Liver (tissue), 9 donors: ENCODE measurements around the gene ARHGEF4. TPM values are rescaled to one million over a fixed set of nuclear protein-coding genes. Genes with fewer than 3 reads are reported as not detected.

ENCODE experiments used
- DNase-seq: peaks from one replicate; pipeline ENCODE4 v3.0.0-alpha.2; 2017; ENCODE audit warnings: low spot score
- H3K27ac ChIP-seq, 2 donors: one replicate each; pipeline ENCODE4 v1.7.0; 2013; ENCODE audit warnings: inconsistent platforms in 2 of 2, low read length in 2 of 2, control low read depth in 1 of 2, low read depth in 1 of 2, mild to moderate bottlenecking in 1 of 2
- H3K27me3 ChIP-seq, 4 donors: one replicate each; pipeline versions ENCODE4 v1.6.1 to v1.7.0; 2013; ENCODE audit warnings: low read length in 3 of 4, inconsistent platforms in 1 of 4, mild to moderate bottlenecking in 1 of 4, moderate library complexity in 1 of 4; ENCODE audit not compliant: control insufficient read depth in 4 of 4, insufficient read depth in 4 of 4
- H3K36me3 ChIP-seq, 4 donors: one replicate each; pipeline versions ENCODE4 v1.6.1 to v1.7.0; 2013; ENCODE audit warnings: low read length in 3 of 4, mild to moderate bottlenecking in 3 of 4, low read depth in 1 of 4, moderate library complexity in 1 of 4; ENCODE audit not compliant: control insufficient read depth in 4 of 4, insufficient read depth in 3 of 4
- H3K4me1 ChIP-seq, 4 donors: one replicate each; pipeline versions ENCODE4 v1.6.1 to v1.7.0; 2013; ENCODE audit warnings: low read length in 3 of 4, mild to moderate bottlenecking in 3 of 4, moderate library complexity in 1 of 4; ENCODE audit not compliant: control insufficient read depth in 4 of 4, insufficient read depth in 4 of 4
- H3K4me3 ChIP-seq, 3 donors: one replicate each; pipeline versions ENCODE4 v1.6.1 to v1.7.0; 2013; ENCODE audit warnings: low read length in 3 of 3, control low read depth in 1 of 3, low read depth in 1 of 3, mild to moderate bottlenecking in 1 of 3
- H3K9ac ChIP-seq, 2 donors: one replicate each; pipeline ENCODE4 v1.7.0; 2013; ENCODE audit warnings: low read length in 2 of 2, mild to moderate bottlenecking in 2 of 2, moderate library complexity in 2 of 2, control low read depth in 1 of 2, low read depth in 1 of 2
- H3K9me3 ChIP-seq, 4 donors: one replicate each; pipeline versions ENCODE4 v1.6.1 to v1.7.0; 2013; ENCODE audit warnings: low read length in 3 of 4; ENCODE audit not compliant: control insufficient read depth in 4 of 4
- ATF3 ChIP-seq: IDR thresholded peaks from 2 replicates; pipeline ENCODE4 v1.6.1; 2016; ENCODE audit warnings: antibody characterized with exemption
- EGR1 ChIP-seq, 2 donors: IDR thresholded peaks; 2 replicates each; pipeline ENCODE4 v1.6.1; 2016 to 2018; ENCODE audit warnings: antibody characterized with exemption in 2 of 2, low read depth in 2 of 2
- FOXA1 ChIP-seq: IDR thresholded peaks from 2 replicates; pipeline ENCODE4 v1.6.1; 2016; ENCODE audit warnings: antibody characterized with exemption
- FOXA2 ChIP-seq: IDR thresholded peaks from 2 replicates; pipeline ENCODE4 v1.6.1; 2016; ENCODE audit warnings: antibody characterized with exemption
- GABPA ChIP-seq, 2 donors: IDR thresholded peaks in 1 of 2; conservative IDR thresholded peaks in 1 of 2; 2 replicates each; pipeline ENCODE4 v1.6.1; 2016; ENCODE audit warnings: antibody characterized with exemption in 2 of 2, mild to moderate bottlenecking in 1 of 2, moderate library complexity in 1 of 2
- HNF4A ChIP-seq, 2 donors: conservative IDR thresholded peaks; 2 replicates each; pipeline ENCODE4 v1.6.1; 2016; ENCODE audit warnings: antibody characterized with exemption in 2 of 2, mild to moderate bottlenecking in 2 of 2
- HNF4G ChIP-seq: IDR thresholded peaks from 2 replicates; pipeline ENCODE4 v1.6.1; 2016; ENCODE audit warnings: antibody characterized with exemption
- JUND ChIP-seq, 2 donors: IDR thresholded peaks; 2 replicates each; pipeline ENCODE4 v1.6.1; 2016; ENCODE audit warnings: antibody characterized with exemption in 2 of 2
- NR2F2 ChIP-seq: IDR thresholded peaks from 2 replicates; pipeline ENCODE4 v1.6.1; 2016; ENCODE audit warnings: antibody characterized with exemption
- RAD21 ChIP-seq, 2 donors: IDR thresholded peaks; 2 replicates each; pipeline ENCODE4 v1.6.1; 2016; ENCODE audit warnings: antibody characterized with exemption in 2 of 2, mild to moderate bottlenecking in 2 of 2
- REST ChIP-seq: IDR thresholded peaks from 2 replicates; pipeline ENCODE4 v1.6.1; 2016; ENCODE audit warnings: antibody characterized with exemption, mild to moderate bottlenecking
- RXRA ChIP-seq, 2 donors: IDR thresholded peaks; 2 replicates each; pipeline ENCODE4 v1.6.1; 2017 to 2018; ENCODE audit warnings: antibody characterized with exemption in 2 of 2, mild to moderate bottlenecking in 1 of 2
- SP1 ChIP-seq: IDR thresholded peaks from 2 replicates; pipeline ENCODE4 v1.6.1; 2018; ENCODE audit warnings: antibody characterized with exemption, mild to moderate bottlenecking
- TAF1 ChIP-seq: conservative IDR thresholded peaks from 2 replicates; pipeline ENCODE4 v1.6.1; 2016; ENCODE audit warnings: antibody characterized with exemption, mild to moderate bottlenecking
- YY1 ChIP-seq: IDR thresholded peaks from 2 replicates; pipeline ENCODE4 v1.6.1; 2016; ENCODE audit warnings: antibody characterized with exemption, mild to moderate bottlenecking
- WGBS: extraction: QIAGEN DNeasy Blood & Tissue Kit; methylation state at CpG from one replicate; pipeline ENCODE4 v1.1.7; 2013; 5-methylcytosine and 5-hydroxymethylcytosine counted together
- polyA plus RNA-seq, 2 donors: library from polyadenylated mRNA; stranded (reverse) in 1 of 2; unstranded in 1 of 2; fragments of 200-250 nt in 1 of 2; fragments of >200 nt in 1 of 2; fragmentation: Nextera tagmentation in 1 of 2; extraction: Ambion mirVana in 1 of 2; gene quantifications; one replicate each; pipeline versions ENCODE4 v1.2.1 to v1.2.3, GENCODE V29; 2013 to 2015
- total RNA-seq, 2 donors: library from RNA; depleted of rRNA; stranded (reverse); fragments of >200 nt; gene quantifications; one replicate each; pipeline ENCODE4 v1.2.3, GENCODE V29; 2014
- TF ChIP-seq, protein P1 (sequence below): fragments of 150-350 bp; IDR thresholded peaks from 2 replicates; pipeline ENCODE4 v1.5.1; 2017; ENCODE audit warnings: improper control_type of control experiment, low read depth, low read length; ENCODE audit not compliant: missing input control
- TF ChIP-seq, protein P2 (sequence below): IDR thresholded peaks from 2 replicates; pipeline ENCODE4 v1.6.1; 2016; ENCODE audit warnings: antibody characterized with exemption
- TF ChIP-seq, protein P3 (sequence below): IDR thresholded peaks from 2 replicates; pipeline ENCODE4 v1.6.1; 2016; ENCODE audit warnings: antibody characterized with exemption
- donor health status: healthy.
- donor health status: healthy.
- donor health status: healthy.
- donor health status: healthy.
- donor health status: healthy.

ARHGEF4 gene
- total and polyA plus RNA-seq, 4 donors = 0.08 TPM; not detected in 2

DNA sequence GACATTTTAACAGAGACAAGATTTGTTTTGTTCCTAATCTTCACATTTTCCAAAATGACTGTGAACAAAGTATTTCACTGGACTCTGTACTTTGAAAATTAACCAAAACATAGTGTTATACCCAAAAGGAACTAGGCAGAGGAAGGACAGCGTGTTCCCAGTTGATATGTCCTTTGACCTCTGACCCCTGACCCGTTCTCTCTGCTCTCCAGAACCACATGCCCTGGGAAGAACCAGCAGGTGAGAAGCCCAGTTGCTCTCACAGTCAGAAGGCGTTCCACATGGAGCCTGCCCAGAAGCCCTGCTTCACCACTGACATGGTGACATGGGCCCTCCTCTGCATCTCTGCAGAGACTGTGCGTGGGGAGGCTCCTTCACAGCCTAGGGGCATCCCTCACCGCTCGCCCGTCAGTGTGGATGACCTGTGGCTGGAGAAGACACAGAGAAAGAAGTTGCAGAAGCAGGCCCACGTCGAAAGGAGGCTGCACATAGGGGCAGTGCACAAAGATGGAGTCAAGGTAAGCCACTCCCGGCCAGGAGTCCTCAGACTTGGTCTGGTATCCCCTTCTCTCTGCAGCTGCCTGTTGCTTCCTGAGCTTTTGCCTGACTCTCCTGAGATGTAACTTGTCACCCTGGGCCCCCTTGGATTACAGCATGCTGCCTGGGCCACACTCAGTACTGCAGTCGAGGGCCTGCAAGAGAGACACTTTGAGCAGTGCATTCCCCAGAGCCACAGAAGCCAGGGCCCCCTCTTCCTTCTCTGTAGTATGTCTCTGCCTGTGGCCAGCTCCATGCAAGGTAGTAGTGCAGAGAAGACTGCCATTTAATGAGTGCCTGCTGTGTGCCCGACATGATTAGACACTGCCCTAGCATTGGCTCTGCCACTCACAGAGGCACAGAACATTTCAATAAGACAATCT is 94.3 kb downstream of the ARHGEF4 start:
- Histone ChIP-seq H3K4me1 (no peaks in the 10 kb centered on the region), H3K36me3 (no peaks in the 10 kb centered on the region), H3K27me3 (no peaks in the 10 kb centered on the region), H3K4me3 (no peak overlapping the region), H3K9ac (no peak overlapping the region), H3K27ac (no peak overlapping the region), H3K9me3 (peaks cover 0 to 7% (median 0%) of the 10 kb centered on the region in 4 donors)
- 81% methylated on average over 12 of the region's 12 CpGs for WGBS
- no peak for TF ChIP-seq GABPA (IDR thresholded peaks at IDR 0.05 in 1 of 2, conservative IDR thresholded peaks at IDR 0.05 in 1 of 2)
- no peak for TF ChIP-seq YY1
- no peak for TF ChIP-seq TAF1
- no peak for TF ChIP-seq ATF3
- no peak for TF ChIP-seq HNF4G
- TF ChIP-seq, protein P1, sequence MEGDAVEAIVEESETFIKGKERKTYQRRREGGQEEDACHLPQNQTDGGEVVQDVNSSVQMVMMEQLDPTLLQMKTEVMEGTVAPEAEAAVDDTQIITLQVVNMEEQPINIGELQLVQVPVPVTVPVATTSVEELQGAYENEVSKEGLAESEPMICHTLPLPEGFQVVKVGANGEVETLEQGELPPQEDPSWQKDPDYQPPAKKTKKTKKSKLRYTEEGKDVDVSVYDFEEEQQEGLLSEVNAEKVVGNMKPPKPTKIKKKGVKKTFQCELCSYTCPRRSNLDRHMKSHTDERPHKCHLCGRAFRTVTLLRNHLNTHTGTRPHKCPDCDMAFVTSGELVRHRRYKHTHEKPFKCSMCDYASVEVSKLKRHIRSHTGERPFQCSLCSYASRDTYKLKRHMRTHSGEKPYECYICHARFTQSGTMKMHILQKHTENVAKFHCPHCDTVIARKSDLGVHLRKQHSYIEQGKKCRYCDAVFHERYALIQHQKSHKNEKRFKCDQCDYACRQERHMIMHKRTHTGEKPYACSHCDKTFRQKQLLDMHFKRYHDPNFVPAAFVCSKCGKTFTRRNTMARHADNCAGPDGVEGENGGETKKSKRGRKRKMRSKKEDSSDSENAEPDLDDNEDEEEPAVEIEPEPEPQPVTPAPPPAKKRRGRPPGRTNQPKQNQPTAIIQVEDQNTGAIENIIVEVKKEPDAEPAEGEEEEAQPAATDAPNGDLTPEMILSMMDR = no peak
- no peak for TF ChIP-seq FOXA2
- TF ChIP-seq, protein P2, sequence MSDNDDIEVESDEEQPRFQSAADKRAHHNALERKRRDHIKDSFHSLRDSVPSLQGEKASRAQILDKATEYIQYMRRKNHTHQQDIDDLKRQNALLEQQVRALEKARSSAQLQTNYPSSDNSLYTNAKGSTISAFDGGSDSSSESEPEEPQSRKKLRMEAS = no peak
- no peak for TF ChIP-seq EGR1 (IDR thresholded peaks at IDR 0.05; ENCODE audit: low read depth in 2 of 2)
- no peak for TF ChIP-seq SP1
- TF ChIP-seq FOXA1 = no peak
- TF ChIP-seq HNF4A (conservative IDR thresholded peaks at IDR 0.05) = no peak
- TF ChIP-seq JUND (IDR thresholded peaks at IDR 0.05) = no peak
- TF ChIP-seq RXRA (IDR thresholded peaks at IDR 0.05) = no peak
- TF ChIP-seq NR2F2 = no peak
- no peak for DNase-seq

DNA sequence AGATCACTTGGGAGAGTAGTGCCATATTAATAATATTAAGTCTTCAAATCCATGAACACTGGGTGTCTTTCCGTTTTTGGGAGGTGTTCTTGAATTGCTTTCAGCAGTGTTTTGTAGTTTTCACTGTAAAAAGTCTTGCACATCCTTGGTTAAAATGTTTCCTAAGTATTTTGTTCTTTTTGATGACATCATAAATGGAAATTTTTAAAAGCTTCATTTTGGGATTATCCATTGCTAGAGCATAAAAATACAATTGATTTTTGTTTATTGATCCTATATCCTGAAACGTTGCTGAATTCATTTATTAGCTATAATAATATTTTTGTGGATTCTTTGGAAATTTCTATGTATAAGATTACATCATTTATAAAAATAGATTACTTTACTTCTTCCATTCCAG is 96.8 kb downstream of the ARHGEF4 start:
- DNase-seq = no peak
- H3K4me3 ChIP-seq = no peak overlapping the region

More for the DNA sequence above, 96.8 kb downstream of the ARHGEF4 start:
- Histone ChIP-seq H3K4me1 (no peaks in the 10 kb centered on the region), H3K27me3 (no peaks in the 10 kb centered on the region), H3K27ac (no peak overlapping the region), H3K9me3 (peaks cover 0 to 4% (median 2%) of the 10 kb centered on the region in 4 donors), H3K36me3 (no peaks in the 10 kb centered on the region), H3K9ac (no peak overlapping the region)
- TF ChIP-seq EGR1 (IDR thresholded peaks at IDR 0.05; ENCODE audit: low read depth in 2 of 2) = no peak
- TF ChIP-seq TAF1 = no peak
- no peak for TF ChIP-seq ATF3
- TF ChIP-seq FOXA2 = no peak
- TF ChIP-seq HNF4A (conservative IDR thresholded peaks at IDR 0.05) = no peak
- TF ChIP-seq, protein P3, sequence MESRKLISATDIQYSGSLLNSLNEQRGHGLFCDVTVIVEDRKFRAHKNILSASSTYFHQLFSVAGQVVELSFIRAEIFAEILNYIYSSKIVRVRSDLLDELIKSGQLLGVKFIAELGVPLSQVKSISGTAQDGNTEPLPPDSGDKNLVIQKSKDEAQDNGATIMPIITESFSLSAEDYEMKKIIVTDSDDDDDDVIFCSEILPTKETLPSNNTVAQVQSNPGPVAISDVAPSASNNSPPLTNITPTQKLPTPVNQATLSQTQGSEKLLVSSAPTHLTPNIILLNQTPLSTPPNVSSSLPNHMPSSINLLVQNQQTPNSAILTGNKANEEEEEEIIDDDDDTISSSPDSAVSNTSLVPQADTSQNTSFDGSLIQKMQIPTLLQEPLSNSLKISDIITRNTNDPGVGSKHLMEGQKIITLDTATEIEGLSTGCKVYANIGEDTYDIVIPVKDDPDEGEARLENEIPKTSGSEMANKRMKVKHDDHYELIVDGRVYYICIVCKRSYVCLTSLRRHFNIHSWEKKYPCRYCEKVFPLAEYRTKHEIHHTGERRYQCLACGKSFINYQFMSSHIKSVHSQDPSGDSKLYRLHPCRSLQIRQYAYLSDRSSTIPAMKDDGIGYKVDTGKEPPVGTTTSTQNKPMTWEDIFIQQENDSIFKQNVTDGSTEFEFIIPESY = no peak
- TF ChIP-seq HNF4G = no peak
- no peak for TF ChIP-seq SP1
- TF ChIP-seq REST = no peak
- no peak for TF ChIP-seq GABPA (IDR thresholded peaks at IDR 0.05 in 1 of 2, conservative IDR thresholded peaks at IDR 0.05 in 1 of 2)
- TF ChIP-seq JUND (IDR thresholded peaks at IDR 0.05) = no peak
- no peak for TF ChIP-seq FOXA1
- TF ChIP-seq RAD21 (IDR thresholded peaks at IDR 0.05) = no peak
- TF ChIP-seq NR2F2 = no peak
- TF ChIP-seq RXRA (IDR thresholded peaks at IDR 0.05) = no peak
- TF ChIP-seq, protein P2 = no peak
- no peak for TF ChIP-seq YY1
- WGBS = 41% methylated on average over 2 of the region's 2 CpGs
